GM19397 (cell line): ENCODE results near the gene SIL1.
"Not testable (repeated sequence)": the region's sequence is repeated elsewhere in the genome, so short reads cannot be mapped to it uniquely, and the experiment has no call there.

Experiments
- ATAC-seq: cut with Tn5 transposase; IDR thresholded peaks from one replicate; pipeline ENCODE4 v1.9.1; 2021; ENCODE audit warnings: mild to moderate bottlenecking, moderate library complexity; ENCODE audit not compliant: unreplicated experiment

SIL1 gene

GRCh38 chr5:139076111-139076510, 122.1 kb downstream of the SIL1 start:
- no peak for ATAC-seq

GRCh38 chr5:139075066-139076050, 122.8 kb downstream of the SIL1 start:
- no peak for ATAC-seq

- ATAC-seq: not testable (repeated sequence)
Observed at GRCh38 chr5:139073956-139074355, 124.2 kb downstream of the SIL1 start.

- ATAC-seq: no peak
Observed at GRCh38 chr5:139068494-139069151, 129.5 kb downstream of the SIL1 start.

GRCh38 chr5:139068060-139068459, 130.1 kb downstream of the SIL1 start:
- no peak for ATAC-seq

GRCh38 chr5:139065306-139065705, 132.9 kb downstream of the SIL1 start:
- ATAC-seq: no peak

- ATAC-seq: no peak
Observed at GRCh38 chr5:139064613-139065012, 133.6 kb downstream of the SIL1 start.

- no peak for ATAC-seq
Observed at GRCh38 chr5:139063664-139064054, 134.5 kb downstream of the SIL1 start.

GRCh38 chr5:139062910-139063663, 135.1 kb downstream of the SIL1 start:
- ATAC-seq: no peak

- no peak for ATAC-seq
Observed at GRCh38 chr5:139061856-139062255, 136.3 kb downstream of the SIL1 start.

- no peak for ATAC-seq
Observed at GRCh38 chr5:139061274-139061673, 136.9 kb downstream of the SIL1 start.

GRCh38 chr5:139058121-139058520, 140.0 kb downstream of the SIL1 start:
- no peak for ATAC-seq

GRCh38 chr5:139057045-139057939, 140.9 kb downstream of the SIL1 start:
- ATAC-seq: not testable (repeated sequence)

GRCh38 chr5:139052975-139053374, 145.2 kb downstream of the SIL1 start:
- no peak for ATAC-seq

- no peak for ATAC-seq
Observed at GRCh38 chr5:139051392-139051791, 146.8 kb downstream of the SIL1 start.

GRCh38 chr5:139050432-139050831, 147.7 kb downstream of the SIL1 start:
- ATAC-seq: no peak

GRCh38 chr5:139049780-139050179, 148.4 kb downstream of the SIL1 start:
- ATAC-seq: no peak

GRCh38 chr5:139046551-139046950, 151.6 kb downstream of the SIL1 start:
- ATAC-seq: no peak

GRCh38 chr5:139043157-139043905, 154.8 kb downstream of the SIL1 start:
- ATAC-seq: no peak

GRCh38 chr5:139040081-139040480, 158.1 kb downstream of the SIL1 start:
- ATAC-seq: no peak
